Activated naive CD4-positive, alpha-beta T cell treated with Interleukin-2 at 50 U/mL for 16 hours (primary cell): ENCODE results near the gene IFNA10.
"Not testable (repeated sequence)": the region's sequence is repeated elsewhere in the genome, so short reads cannot be mapped to it uniquely, and the experiment has no call there.

Source experiments
- DNase-seq: peaks from one replicate; pipeline ENCODE4 v3.0.0-alpha.2; 2020

The IFNA10 gene

DNA sequence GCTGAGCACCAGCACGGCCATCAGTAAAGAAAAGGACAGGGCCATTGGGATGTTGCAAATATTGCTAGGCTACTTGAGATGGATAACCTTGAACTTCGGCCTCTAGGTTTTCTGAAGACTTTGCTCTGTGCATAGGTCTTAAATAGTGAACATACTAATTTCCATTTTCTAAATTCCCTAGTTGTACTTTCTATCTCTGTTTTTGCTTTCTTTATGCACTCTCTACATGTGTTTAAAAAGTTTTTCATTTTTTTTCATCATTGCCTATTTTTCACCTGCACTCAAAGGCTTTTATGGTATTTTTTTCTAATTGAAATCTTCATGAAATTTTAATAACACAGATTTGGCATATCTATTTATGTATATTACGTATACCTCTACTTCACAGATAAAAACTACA is 19.5 kb downstream of the IFNA10 start, which contains the start of gene IFNA4:
Gene IFNA4, minus strand, starts transcription at position 101 of the 400 bp plus-strand sequence. Its CDS starts 56 bp downstream, at position 45.
- not testable (repeated sequence) for DNase-seq

DNA sequence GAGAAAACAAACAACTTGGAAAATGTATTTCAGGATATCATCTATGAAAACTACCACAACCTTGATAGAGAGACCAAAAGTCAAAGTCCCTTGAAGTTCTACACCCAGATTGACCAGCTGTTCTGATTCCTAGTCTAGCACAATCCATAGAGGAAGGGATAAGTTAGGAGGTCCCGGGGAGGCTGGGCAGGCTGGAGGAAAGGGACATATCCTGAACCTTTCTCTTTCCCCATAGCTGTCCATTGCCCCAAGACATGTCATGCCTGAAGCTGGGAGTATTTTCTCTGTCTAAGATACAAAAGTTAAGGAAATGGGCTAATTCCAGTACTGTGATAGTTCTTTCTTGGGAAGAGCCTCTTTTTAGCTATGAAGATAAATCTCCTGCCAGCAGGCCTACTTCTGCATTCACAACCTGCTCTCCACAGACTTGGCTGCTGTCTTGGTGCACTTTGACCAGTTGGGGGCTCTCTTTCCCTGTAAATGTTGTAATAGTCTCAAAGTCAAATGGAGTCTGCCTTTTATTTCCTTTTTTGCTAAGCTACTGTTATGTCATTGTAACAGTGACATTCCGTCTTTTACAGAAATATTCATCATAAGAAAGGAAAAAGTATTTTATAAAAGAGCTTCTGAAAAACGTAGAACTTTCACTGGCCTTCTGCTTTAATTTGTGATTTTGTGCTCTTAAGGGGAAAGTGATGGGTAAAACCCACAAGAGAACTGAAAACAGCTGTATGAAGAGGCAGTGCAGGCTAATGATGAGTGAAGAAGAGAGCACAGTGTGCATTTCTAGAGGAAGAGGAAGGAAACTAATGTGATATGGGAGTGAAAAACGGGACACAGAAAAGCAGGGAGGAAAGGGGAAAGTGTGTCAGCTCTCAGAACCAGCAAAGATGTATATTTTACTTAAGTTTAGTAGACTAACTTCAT is 23.9 kb downstream of the IFNA10 start:
- peak; percentile 8 for DNase-seq

DNA sequence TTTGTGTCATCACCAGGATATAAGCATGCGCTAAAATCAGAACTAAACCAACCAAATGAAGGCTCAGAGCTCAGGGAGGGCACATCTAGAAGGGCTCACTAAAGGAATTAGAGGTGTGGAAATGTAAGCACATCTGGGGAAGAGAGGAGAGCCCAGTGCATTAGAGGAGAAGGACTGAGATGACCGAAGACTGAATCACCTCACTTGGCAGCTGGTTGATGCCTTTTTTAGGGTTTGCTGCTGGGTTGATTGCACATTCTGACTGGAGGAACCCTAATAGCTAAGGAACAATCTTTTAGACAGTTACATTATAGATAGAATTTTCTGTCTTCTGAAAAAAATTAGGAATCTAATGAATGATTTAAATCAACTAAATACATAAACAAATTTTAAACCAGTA is 32.3 kb downstream of the IFNA10 start:
- DNase-seq = no peak

- no peak for DNase-seq
These were observed 34.8 kb downstream of the IFNA10 start for GRCh38 chr9:21172156-21172555.

- no peak for DNase-seq
These were observed 35.6 kb downstream of the IFNA10 start for GRCh38 chr9:21171351-21171750.

GRCh38 chr9:21166560-21166959 is 40.4 kb downstream of the IFNA10 start, which contains the start of gene IFNA21:
Gene IFNA21 (minus strand): TSS chr9:21166660. CDS start chr9:21166612, 48 bp downstream.
- DNase-seq = not testable (repeated sequence)

DNA sequence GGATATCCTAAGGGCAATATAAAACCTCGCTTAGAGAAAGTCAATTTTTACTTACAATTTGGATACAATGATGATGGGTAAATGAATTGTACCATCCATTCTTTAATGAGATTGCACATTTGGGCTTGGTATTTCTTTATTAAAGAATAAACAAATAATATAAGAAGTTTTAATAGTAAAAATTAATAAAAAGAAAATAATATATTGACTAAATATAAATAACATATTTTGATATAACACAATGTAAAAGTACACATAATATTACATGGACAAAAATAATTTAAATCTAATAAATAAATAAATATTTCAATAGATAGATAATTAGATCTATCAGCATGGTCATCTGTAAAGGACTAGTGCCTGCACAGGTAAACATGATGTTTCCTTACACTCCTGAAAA is 41.4 kb downstream of the IFNA10 start:
- no peak for DNase-seq

DNA sequence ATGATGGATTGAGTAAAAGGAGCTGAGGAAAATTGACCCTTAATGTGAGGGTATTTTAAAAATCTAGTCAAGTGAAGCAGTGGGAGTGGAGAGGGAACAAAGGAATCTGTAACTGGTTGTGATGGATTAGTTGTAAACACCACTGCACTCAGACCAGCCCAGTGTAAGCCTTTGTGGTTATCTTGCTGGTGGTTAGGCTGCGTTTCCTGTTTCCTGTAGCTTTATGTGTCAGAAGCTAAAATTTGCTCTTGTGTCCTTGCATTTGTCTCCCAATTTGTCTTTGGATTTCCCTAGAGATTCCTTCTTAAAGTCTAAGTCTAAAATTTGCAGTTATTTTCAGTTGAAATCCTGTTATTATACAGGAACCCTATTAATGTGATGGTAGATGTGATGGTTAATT is 46.8 kb downstream of the IFNA10 start:
- no peak for DNase-seq
